HepG2 (cell line): ENCODE results near the gene TBKBP1.

Experiments
- ATF7-NPFF ChIP-seq: sonication (generic); formaldehyde crosslinking; IDR thresholded peaks from 2 replicates; pipeline ENCODE4 v1.8.1; 2023; ENCODE audit warnings: mild to moderate bottlenecking, low read depth, missing genetic modification reagents, moderate library complexity
- EHMT2 ChIP-seq: fragments of 200-600 bp; sonication (generic); IDR thresholded peaks from 2 replicates; pipeline ENCODE4 v1.7.0; 2017; ENCODE audit warnings: antibody characterized with exemption, low read depth, low read length, borderline replicate concordance
- GTF3A ChIP-seq: sonication (generic); formaldehyde crosslinking; conservative IDR thresholded peaks from 2 replicates; pipeline ENCODE4 v1.4.0; 2020; ENCODE audit warnings: mild to moderate bottlenecking, missing genetic modification reagents
- RAD51 ChIP-seq: fragments of 450-650 bp; IDR thresholded peaks from 2 replicates; pipeline ENCODE4 v1.6.1; 2016; ENCODE audit warnings: borderline replicate concordance
- ZNF12 ChIP-seq: sonication (generic); formaldehyde crosslinking; IDR thresholded peaks from 2 replicates; pipeline ENCODE4 v1.5.0; 2020; ENCODE audit warnings: missing genetic modification reagents
- TF ChIP-seq, protein P1 (sequence below): IDR thresholded peaks from 2 replicates; pipeline ENCODE4 v1.6.1; 2016; ENCODE audit warnings: low read depth

DNA sequence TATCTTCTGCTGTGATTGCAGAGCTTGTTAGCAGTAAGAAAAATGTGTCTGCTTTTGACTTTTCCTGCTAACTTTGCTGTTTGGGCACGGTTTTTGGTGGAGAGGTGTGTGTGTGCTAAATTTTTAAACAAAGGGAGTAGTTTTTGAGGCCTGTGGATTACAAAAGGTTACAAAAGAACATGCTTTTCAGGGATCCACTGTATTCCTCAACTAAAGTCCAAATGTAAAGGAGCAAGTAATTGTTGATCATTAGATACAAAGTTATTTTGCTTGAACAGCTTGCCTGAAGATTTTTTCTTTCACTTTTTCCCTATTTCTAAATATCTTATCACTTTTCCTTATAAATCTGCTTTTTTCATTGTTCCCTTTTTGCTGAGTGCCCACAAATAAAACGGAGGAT lies 42.3 kb upstream of the TBKBP1 start:
- no peak for TF ChIP-seq EHMT2
- TF ChIP-seq RAD51: no peak
- no peak for TF ChIP-seq GTF3A (CRISPR knock-in tag)
- TF ChIP-seq, protein P1, sequence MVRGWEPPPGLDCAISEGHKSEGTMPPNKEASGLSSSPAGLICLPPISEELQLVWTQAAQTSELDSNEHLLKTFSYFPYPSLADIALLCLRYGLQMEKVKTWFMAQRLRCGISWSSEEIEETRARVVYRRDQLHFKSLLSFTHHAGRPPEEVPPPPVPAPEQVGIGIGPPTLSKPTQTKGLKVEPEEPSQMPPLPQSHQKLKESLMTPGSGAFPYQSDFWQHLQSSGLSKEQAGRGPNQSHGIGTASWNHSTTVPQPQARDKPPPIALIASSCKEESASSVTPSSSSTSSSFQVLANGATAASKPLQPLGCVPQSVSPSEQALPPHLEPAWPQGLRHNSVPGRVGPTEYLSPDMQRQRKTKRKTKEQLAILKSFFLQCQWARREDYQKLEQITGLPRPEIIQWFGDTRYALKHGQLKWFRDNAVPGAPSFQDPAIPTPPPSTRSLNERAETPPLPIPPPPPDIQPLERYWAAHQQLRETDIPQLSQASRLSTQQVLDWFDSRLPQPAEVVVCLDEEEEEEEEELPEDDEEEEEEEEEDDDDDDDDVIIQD: no peak
- TF ChIP-seq ZNF12 (CRISPR knock-in tag): no peak
- no peak for TF ChIP-seq ATF7-NPFF (CRISPR knock-in tag)
